ENCODE measurements around the gene ATP1B2.

DNA sequence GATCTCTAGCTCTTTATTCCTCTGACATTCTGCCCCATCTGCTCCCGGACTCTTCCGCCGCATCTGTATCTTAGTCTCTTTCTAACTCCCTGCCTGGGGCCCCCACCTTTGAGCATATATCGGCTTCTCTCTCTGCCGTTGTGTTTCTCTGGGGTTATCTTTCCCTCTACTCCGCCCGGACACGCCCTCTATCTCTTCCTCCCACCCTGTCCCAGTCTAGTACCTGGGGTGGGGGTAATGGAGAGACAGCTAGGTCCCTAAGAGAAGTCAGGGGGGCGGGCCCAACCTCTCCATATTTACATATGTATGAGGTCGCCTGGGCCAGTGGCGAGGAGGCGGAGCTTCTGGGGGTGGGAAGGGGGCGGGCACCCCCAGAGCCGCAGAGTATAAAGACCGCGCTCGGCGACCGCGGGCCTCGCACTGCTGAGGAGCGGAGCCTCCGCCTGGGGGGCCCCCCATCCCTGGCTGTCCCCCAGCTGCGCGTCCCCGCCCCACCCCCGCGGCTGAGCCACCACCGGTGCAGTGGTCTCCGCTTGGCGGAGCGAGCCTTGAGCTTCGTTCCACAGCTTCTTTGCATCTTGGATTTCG is at the start of gene ATP1B2:
- TF ChIP-seq ZFP36 (IDR thresholded peaks at IDR 0.05; ENCODE audit: low read depth, low read length, partially characterized antibody) (no peak), ZNF324 (CRISPR knock-in tag; IDR thresholded peaks at IDR 0.05) (no peak), MAFF (IDR thresholded peaks at IDR 0.05; ENCODE audit: low read length) (no peak), GABPA (tag; conservative IDR thresholded peaks at IDR 0.05; ENCODE audit: low read depth) (no peak), RFX1 (IDR thresholded peaks at IDR 0.05) (no peak), NBN (IDR thresholded peaks at IDR 0.05; ENCODE audit: low read depth) (no peak), ZNF121 (CRISPR knock-in tag; conservative IDR thresholded peaks at IDR 0.05) (no peak), FOXP1 (CRISPR knock-in tag; IDR thresholded peaks at IDR 0.05) (no peak)
- TF ChIP-seq, protein P1, sequence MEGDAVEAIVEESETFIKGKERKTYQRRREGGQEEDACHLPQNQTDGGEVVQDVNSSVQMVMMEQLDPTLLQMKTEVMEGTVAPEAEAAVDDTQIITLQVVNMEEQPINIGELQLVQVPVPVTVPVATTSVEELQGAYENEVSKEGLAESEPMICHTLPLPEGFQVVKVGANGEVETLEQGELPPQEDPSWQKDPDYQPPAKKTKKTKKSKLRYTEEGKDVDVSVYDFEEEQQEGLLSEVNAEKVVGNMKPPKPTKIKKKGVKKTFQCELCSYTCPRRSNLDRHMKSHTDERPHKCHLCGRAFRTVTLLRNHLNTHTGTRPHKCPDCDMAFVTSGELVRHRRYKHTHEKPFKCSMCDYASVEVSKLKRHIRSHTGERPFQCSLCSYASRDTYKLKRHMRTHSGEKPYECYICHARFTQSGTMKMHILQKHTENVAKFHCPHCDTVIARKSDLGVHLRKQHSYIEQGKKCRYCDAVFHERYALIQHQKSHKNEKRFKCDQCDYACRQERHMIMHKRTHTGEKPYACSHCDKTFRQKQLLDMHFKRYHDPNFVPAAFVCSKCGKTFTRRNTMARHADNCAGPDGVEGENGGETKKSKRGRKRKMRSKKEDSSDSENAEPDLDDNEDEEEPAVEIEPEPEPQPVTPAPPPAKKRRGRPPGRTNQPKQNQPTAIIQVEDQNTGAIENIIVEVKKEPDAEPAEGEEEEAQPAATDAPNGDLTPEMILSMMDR (IDR thresholded peaks at IDR 0.05 in 2 of 3, conservative IDR thresholded peaks at IDR 0.05 in 1 of 3; ENCODE audit: insufficient read depth in 2 of 3, low read depth in 1 of 3, low read length in 3 of 3), result no peak
- TF ChIP-seq, protein P2, sequence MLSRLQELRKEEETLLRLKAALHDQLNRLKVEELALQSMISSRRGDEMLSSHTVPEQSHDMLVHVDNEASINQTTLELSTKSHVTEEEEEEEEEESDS (CRISPR knock-in tag; IDR thresholded peaks at IDR 0.05), result no peak
